DND-41 (cell line): Measurements from ENCODE around the gene FAM120A.

Experiments used
- CTCF ChIP-seq: IDR thresholded peaks from 2 replicates; pipeline ENCODE4 v1.5.1; 2012; ENCODE audit warnings: borderline replicate concordance, low read length, moderate library complexity, mild to moderate bottlenecking; ENCODE audit not compliant: poor library complexity, severe bottlenecking; ENCODE audit errors: extremely low read depth
- EZH2 ChIP-seq: IDR thresholded peaks from 3 replicates; pipeline ENCODE4 v1.6.1; 2012; ENCODE audit warnings: borderline replicate concordance, low read depth, mild to moderate bottlenecking, moderate library complexity, low read length, inconsistent platforms; ENCODE audit not compliant: severe bottlenecking

- TF ChIP-seq CTCF (no peak), EZH2 (no peak)
Observed at GRCh38 chr9:93555370-93555769, 103.9 kb downstream of the FAM120A start.
